H9 (cell line): ENCODE results near the gene RAP1GAP2. TPM values are rescaled to one million over a fixed set of nuclear protein-coding genes. Genes with fewer than 3 reads are reported as not detected.

Experiments used
- DNase-seq: peaks from one replicate; pipeline ENCODE4 v3.0.0-alpha.2; 2017
- H2AFZ ChIP-seq: one replicate; pipeline ENCODE4 v1.6.1; 2013; ENCODE audit warnings: mild to moderate bottlenecking, low read length, control low read depth, moderate library complexity
- H2AK5ac ChIP-seq: 2 replicates; pipeline ENCODE4 v1.6.1; 2013; ENCODE audit warnings: low read length, control low read depth, mixed read lengths; ENCODE audit not compliant: insufficient read length
- H2BK120ac ChIP-seq: one replicate; pipeline ENCODE4 v1.6.1; 2013; ENCODE audit warnings: low read depth, mild to moderate bottlenecking, low read length, control low read depth, inconsistent platforms; ENCODE audit not compliant: poor library complexity, severe bottlenecking
- H2BK12ac ChIP-seq: 2 replicates; pipeline ENCODE4 v1.6.1; 2013; ENCODE audit warnings: low read length, control low read depth, mixed read lengths, low read depth; ENCODE audit not compliant: insufficient read length
- H2BK15ac ChIP-seq: 2 replicates; pipeline ENCODE4 v1.6.1; 2013; ENCODE audit warnings: low read depth, low read length, control low read depth
- H2BK20ac ChIP-seq: one replicate; pipeline ENCODE4 v1.6.1; 2013; ENCODE audit warnings: low read depth, mild to moderate bottlenecking, low read length, control low read depth, inconsistent platforms; ENCODE audit not compliant: poor library complexity, severe bottlenecking
- H2BK5ac ChIP-seq: 2 replicates; pipeline ENCODE4 v1.6.1; 2013; ENCODE audit warnings: low read length, control low read depth, mixed read lengths; ENCODE audit not compliant: insufficient read length
- H3K14ac ChIP-seq: 2 replicates; pipeline ENCODE4 v1.6.1; 2013; ENCODE audit warnings: low read length, control low read depth; ENCODE audit not compliant: insufficient read depth
- H3K18ac ChIP-seq: 2 replicates; pipeline ENCODE4 v1.6.1; 2013; ENCODE audit warnings: low read depth, mild to moderate bottlenecking, mixed read lengths, low read length, control low read depth; ENCODE audit not compliant: insufficient read length
- H3K23ac ChIP-seq: 2 replicates; pipeline ENCODE4 v1.6.1; 2013; ENCODE audit warnings: low read length, control low read depth, mixed read lengths, low read depth; ENCODE audit not compliant: insufficient read length
- H3K23me2 ChIP-seq: 2 replicates; pipeline ENCODE4 v1.6.1; 2013; ENCODE audit warnings: low read depth, mild to moderate bottlenecking, mixed read lengths, low read length, control low read depth; ENCODE audit not compliant: insufficient read length, poor library complexity, severe bottlenecking
- H3K27ac ChIP-seq: 2 replicates; pipeline ENCODE4 v1.5.1; 2013; ENCODE audit warnings: low read length, control low read depth, mixed read lengths, low read depth; ENCODE audit not compliant: insufficient read length
- H3K27me3 ChIP-seq: 2 replicates; pipeline ENCODE4 v1.6.1; 2013; ENCODE audit warnings: low read length, control low read depth, inconsistent platforms; ENCODE audit not compliant: insufficient read depth
- H3K4ac ChIP-seq: 2 replicates; pipeline ENCODE4 v1.6.1; 2013; ENCODE audit warnings: low read depth, mild to moderate bottlenecking, control low read depth, inconsistent platforms, low read length, moderate library complexity
- H3K4me1 ChIP-seq: 2 replicates; pipeline ENCODE4 v1.6.1; 2013; ENCODE audit warnings: low read length, control low read depth, inconsistent platforms; ENCODE audit not compliant: insufficient read depth
- H3K4me2 ChIP-seq: 2 replicates; pipeline ENCODE4 v1.6.1; 2013; ENCODE audit warnings: low read length, control low read depth, mixed read lengths; ENCODE audit not compliant: insufficient read length, insufficient read depth
- H3K56ac ChIP-seq: 2 replicates; pipeline ENCODE4 v1.6.1; 2013; ENCODE audit warnings: low read depth, mild to moderate bottlenecking, mixed read lengths, low read length, control low read depth; ENCODE audit not compliant: insufficient read length
- H3K79me1 ChIP-seq: 2 replicates; pipeline ENCODE4 v1.6.1; 2013; ENCODE audit warnings: low read depth, mild to moderate bottlenecking, moderate library complexity, low read length, control low read depth, inconsistent platforms; ENCODE audit not compliant: insufficient read depth, poor library complexity, severe bottlenecking
- H3K79me2 ChIP-seq: 2 replicates; pipeline ENCODE4 v1.6.1; 2013; ENCODE audit warnings: low read length, control low read depth, inconsistent platforms; ENCODE audit not compliant: insufficient read depth
- H3K9ac ChIP-seq: 2 replicates; pipeline ENCODE4 v1.6.1; 2013; ENCODE audit warnings: low read length, control low read depth, mixed read lengths; ENCODE audit not compliant: insufficient read length; ENCODE audit errors: extremely low read depth
- H3K9me3 ChIP-seq: one replicate; pipeline ENCODE4 v1.6.1; 2013; ENCODE audit warnings: low read depth, low read length, inconsistent platforms; ENCODE audit not compliant: control insufficient read depth
- H3T11ph ChIP-seq: one replicate; pipeline ENCODE4 v1.6.1; 2013; ENCODE audit warnings: mild to moderate bottlenecking, low read length, control low read depth, inconsistent platforms
- H4K20me1 ChIP-seq: one replicate; pipeline ENCODE4 v1.6.1; 2013; ENCODE audit not compliant: control insufficient read depth, insufficient read length, insufficient read depth
- H4K5ac ChIP-seq: 2 replicates; pipeline ENCODE4 v1.6.1; 2013; ENCODE audit warnings: low read depth, mild to moderate bottlenecking, mixed read lengths, low read length, control low read depth; ENCODE audit not compliant: insufficient read length
- H4K8ac ChIP-seq: replicated peaks from 2 replicates; pipeline ENCODE4 v1.6.1; 2013; ENCODE audit warnings: low read length, control low read depth, mixed read lengths, low read depth; ENCODE audit not compliant: insufficient read length
- H4K91ac ChIP-seq: 2 replicates; pipeline ENCODE4 v1.6.1; 2013; ENCODE audit warnings: low read depth, mild to moderate bottlenecking, moderate library complexity, mixed read lengths, low read length, control low read depth; ENCODE audit not compliant: insufficient read length
- H3K27ac Mint-ChIP-seq, 3 experiments: 2 replicates in 2 of 3; 3 replicates in 1 of 3; pipeline ENCODE4 v1.8.0; 2020 to 2021; ENCODE audit warnings: mixed read lengths in 3 of 3, mild to moderate bottlenecking in 1 of 3, moderate library complexity in 1 of 3
- H3K27me3 Mint-ChIP-seq: 2 replicates; pipeline ENCODE4 v1.8.0; 2021; ENCODE audit warnings: low read depth, mild to moderate bottlenecking, moderate library complexity, mixed read lengths
- H3K36me3 Mint-ChIP-seq, 3 experiments: 2 replicates in 2 of 3; 3 replicates in 1 of 3; pipeline ENCODE4 v1.8.0; 2020 to 2021; ENCODE audit warnings: low read depth in 3 of 3, mixed read lengths in 3 of 3; ENCODE audit not compliant: insufficient read depth in 1 of 3
- H3K4me1 Mint-ChIP-seq, 2 experiments: 2 replicates each; pipeline ENCODE4 v1.8.0; 2020; ENCODE audit warnings: mixed read lengths in 2 of 2
- H3K4me3 Mint-ChIP-seq, 2 experiments: 2 replicates in 1 of 2; 3 replicates in 1 of 2; pipeline ENCODE4 v1.8.0; 2020 to 2021; ENCODE audit warnings: mild to moderate bottlenecking in 2 of 2, mixed read lengths in 2 of 2, moderate library complexity in 1 of 2
- H3K9me3 Mint-ChIP-seq, 2 experiments: 2 replicates in 1 of 2; 3 replicates in 1 of 2; pipeline ENCODE4 v1.8.0; 2020; ENCODE audit warnings: mild to moderate bottlenecking in 2 of 2, mixed read lengths in 2 of 2, moderate library complexity in 1 of 2
- WGBS: extraction: QIAGEN DNeasy Blood & Tissue Kit; methylation state at CpG from one replicate; pipeline ENCODE4 v1.1.7; 2013; ENCODE audit warnings: missing lambda C conversion rate, low lambda C conversion rate, mixed read lengths; ENCODE audit not compliant: insufficient read length; ENCODE audit errors: extremely low coverage; 5-methylcytosine and 5-hydroxymethylcytosine counted together
- total RNA-seq: library from RNA; stranded (reverse); gene quantifications from 2 replicates; pipeline ENCODE4 v1.2.1, GENCODE V29; 2021
- TF ChIP-seq, protein P1 (sequence below): fragments of 200-600 bp; sonication (generic); conservative IDR thresholded peaks from 3 replicates; pipeline ENCODE4 v1.8.0; 2021; ENCODE audit warnings: antibody characterized with exemption, mild to moderate bottlenecking

RAP1GAP2 gene
- total RNA-seq, 1 experiment from 2014 or later, result 33.8 TPM

DNA sequence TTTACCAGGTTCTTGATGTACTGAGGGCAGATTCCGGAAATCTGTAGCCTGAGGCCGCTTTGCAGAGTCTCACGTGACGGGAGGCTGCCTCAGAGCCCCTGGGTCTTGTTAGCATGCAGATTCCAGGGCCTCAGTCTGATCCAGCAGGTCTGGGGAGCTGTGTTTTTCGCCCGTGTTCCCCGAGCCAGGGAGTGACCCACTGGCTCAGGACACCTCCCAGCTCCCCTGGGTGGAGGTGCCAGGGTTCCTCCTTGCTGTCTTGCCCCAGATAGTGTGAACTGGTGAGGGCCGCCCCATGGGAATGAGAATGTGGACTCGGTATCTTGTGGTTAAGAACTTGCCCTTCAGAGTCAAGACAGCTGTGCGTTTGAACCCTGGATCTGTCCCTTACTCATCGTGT lies 168.6 kb downstream of the RAP1GAP2 start:
- Histone ChIP-seq H3K27ac (no peak overlapping the region), H4K20me1 (no peaks in the 10 kb centered on the region), H3T11ph (no peak overlapping the region), H3K9ac (no peak overlapping the region), H3K79me1 (no peaks in the 10 kb centered on the region), H3K4ac (no peak overlapping the region), H2AK5ac (no peak overlapping the region), H3K9me3 (no peaks in the 10 kb centered on the region), H3K14ac (no peak overlapping the region), H2BK120ac (no peak overlapping the region), H2AFZ (no peak overlapping the region), H2BK15ac (no peak overlapping the region), H3K4me2 (no peak overlapping the region), H3K4me1 (no peaks in the 10 kb centered on the region), H4K91ac (no peak overlapping the region), H2BK12ac (no peak overlapping the region), H3K18ac (no peak overlapping the region), H3K56ac (no peak overlapping the region), H3K79me2 (no peaks in the 10 kb centered on the region), H4K5ac (no peak overlapping the region), H2BK5ac (no peak overlapping the region), H3K23me2 (no peaks in the 10 kb centered on the region), H3K27me3 (no peaks in the 10 kb centered on the region), H4K8ac (no peak overlapping the region), H2BK20ac (no peak overlapping the region), H3K23ac (no peak overlapping the region)
- H3K4me3 Mint-ChIP-seq, result no peak overlapping the region
- WGBS, result no CpG with 5 or more reads among the region's 11 CpGs
- peaks cover 0 to 28% (median 10%) of the 10 kb centered on the region in 3 experiments; a peak in 4 of 7 replicates for H3K36me3 Mint-ChIP-seq
- H3K9me3 Mint-ChIP-seq, result no peaks in the 10 kb centered on the region; a peak in 1 of 5 replicates
- TF ChIP-seq, protein P1, sequence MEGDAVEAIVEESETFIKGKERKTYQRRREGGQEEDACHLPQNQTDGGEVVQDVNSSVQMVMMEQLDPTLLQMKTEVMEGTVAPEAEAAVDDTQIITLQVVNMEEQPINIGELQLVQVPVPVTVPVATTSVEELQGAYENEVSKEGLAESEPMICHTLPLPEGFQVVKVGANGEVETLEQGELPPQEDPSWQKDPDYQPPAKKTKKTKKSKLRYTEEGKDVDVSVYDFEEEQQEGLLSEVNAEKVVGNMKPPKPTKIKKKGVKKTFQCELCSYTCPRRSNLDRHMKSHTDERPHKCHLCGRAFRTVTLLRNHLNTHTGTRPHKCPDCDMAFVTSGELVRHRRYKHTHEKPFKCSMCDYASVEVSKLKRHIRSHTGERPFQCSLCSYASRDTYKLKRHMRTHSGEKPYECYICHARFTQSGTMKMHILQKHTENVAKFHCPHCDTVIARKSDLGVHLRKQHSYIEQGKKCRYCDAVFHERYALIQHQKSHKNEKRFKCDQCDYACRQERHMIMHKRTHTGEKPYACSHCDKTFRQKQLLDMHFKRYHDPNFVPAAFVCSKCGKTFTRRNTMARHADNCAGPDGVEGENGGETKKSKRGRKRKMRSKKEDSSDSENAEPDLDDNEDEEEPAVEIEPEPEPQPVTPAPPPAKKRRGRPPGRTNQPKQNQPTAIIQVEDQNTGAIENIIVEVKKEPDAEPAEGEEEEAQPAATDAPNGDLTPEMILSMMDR, result no peak
- peak overlapping the region in 2 of 3 experiments; percentile 65 to 77; a peak in 1 of 7 replicates for H3K27ac Mint-ChIP-seq
- no peaks in the 10 kb centered on the region for H3K27me3 Mint-ChIP-seq
- H3K4me1 Mint-ChIP-seq, result peaks cover 8 to 21% of the 10 kb centered on the region in 2 experiments
- DNase-seq, result peak; percentile 31
